ENCODE measurements around the gene PLS1.

Gene PLS1

DNA sequence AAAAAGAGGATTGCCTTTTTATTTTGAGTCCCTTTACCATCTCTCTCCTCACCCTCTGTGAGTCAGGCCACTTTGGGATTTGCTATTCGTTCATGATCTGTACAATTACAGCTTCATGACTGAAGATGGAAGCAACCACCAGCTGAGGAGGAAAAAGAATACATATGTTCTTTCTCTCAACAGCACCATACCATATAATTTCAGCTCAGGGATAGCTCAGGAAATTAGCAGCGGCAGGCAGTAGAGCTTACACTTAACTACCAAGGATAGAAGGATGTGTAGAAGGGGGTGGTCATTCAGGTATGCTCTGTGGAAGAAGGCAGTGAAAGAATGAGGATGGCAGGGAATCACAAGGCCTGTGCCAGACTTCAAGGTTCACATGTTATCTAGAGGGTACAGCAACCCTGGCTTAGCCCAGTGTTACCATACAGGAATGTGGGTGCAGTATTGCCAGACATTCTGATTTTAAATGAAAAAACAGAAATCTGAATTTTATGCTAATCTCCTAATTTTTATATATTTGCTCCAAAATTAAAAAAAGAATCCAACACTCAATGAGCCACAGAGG lies 17.9 kb downstream of the PLS1 start:
- no peak for DNase-seq (ENCODE audit: low read depth)
- no peak for TF ChIP-seq CTCF (conservative IDR thresholded peaks at IDR 0.05; ENCODE audit: low read length)
- no peak overlapping the region for H3K4me3 ChIP-seq (ENCODE audit: low read length)

GRCh38 chr3:142615171-142615570 lies 19.0 kb downstream of the PLS1 start:
- no peak for TF ChIP-seq CTCF (conservative IDR thresholded peaks at IDR 0.05; ENCODE audit: low read length)
- no peak for DNase-seq (ENCODE audit: low read depth)
- no peak overlapping the region for H3K4me3 ChIP-seq (ENCODE audit: low read length)

GRCh38 chr3:142618917-142619461 lies 22.8 kb downstream of the PLS1 start:
- TF ChIP-seq CTCF (conservative IDR thresholded peaks at IDR 0.05; ENCODE audit: low read length): no peak
- no peak for DNase-seq (ENCODE audit: low read depth)
- H3K4me3 ChIP-seq (ENCODE audit: low read length): no peak overlapping the region

DNA sequence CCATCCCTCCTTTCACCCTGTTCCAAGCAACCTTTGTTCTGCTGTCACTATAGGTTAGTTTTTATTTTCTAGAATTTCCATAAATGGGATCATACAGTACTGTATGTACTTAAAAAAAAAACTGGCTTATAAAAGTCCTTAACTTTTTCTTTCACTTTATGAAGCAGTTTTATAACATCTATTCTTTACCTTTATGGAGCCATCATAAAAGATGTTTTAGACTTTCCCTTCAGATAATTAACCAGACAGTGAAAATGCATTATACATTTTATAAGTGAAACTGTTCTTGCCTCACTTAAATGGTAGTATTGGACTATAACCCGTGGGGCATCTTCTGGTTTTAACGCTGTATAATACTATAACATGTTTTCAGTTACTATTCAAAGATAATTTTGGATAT lies 26.2 kb downstream of the PLS1 start:
- no peak overlapping the region for H3K4me3 ChIP-seq (ENCODE audit: low read length)
- TF ChIP-seq CTCF (conservative IDR thresholded peaks at IDR 0.05; ENCODE audit: low read length): no peak
- no peak for DNase-seq (ENCODE audit: low read depth)

GRCh38 chr3:142623194-142623593 lies 27.0 kb downstream of the PLS1 start:
- no peak for DNase-seq (ENCODE audit: low read depth)
- TF ChIP-seq CTCF (conservative IDR thresholded peaks at IDR 0.05; ENCODE audit: low read length): no peak

DNA sequence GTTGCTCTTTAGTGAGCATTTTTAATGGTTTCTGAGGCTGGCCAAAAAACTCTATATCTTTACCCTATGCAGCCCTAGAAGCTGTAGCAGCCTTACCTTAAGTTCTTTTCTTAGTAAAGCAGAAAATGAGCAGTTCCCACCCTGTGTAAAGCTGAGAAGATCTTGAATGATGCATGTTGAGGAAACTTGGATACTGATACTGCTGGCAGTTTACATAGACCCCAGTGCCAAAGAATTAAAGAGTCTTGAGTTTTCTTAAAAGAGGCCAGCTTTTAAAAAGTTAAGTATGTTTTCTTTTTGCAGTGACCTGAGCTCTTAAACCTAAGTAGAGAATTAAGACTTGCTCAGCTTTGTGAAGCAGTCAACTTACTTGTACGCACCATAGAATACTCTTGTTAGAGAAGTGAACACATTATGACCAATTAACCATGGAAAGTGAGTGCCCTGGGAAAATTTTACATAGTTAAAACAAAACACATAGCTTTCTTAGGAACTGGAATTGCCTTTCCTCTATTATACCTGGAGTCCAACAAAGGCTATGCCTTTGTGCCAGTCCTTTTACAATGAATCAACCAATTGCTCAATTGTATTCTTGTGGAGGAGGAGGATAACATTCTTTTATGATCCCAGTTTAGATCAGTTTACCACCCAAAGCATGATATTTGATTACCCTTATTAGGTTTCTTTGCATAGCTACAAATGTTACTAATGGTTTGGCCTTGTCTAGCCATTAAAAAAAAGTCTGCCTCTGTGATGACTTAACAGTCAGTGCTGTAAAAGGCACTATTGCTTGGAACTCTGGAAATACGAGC lies 28.4 kb downstream of the PLS1 start:
- no peak overlapping the region for H3K4me3 ChIP-seq (ENCODE audit: low read length)
- no peak for DNase-seq (ENCODE audit: low read depth)
- TF ChIP-seq CTCF (conservative IDR thresholded peaks at IDR 0.05; ENCODE audit: low read length): no peak

More at GRCh38 chr3:142623194-142623593, 27.0 kb downstream of the PLS1 start:
- H3K4me3 ChIP-seq (ENCODE audit: low read length): no peak overlapping the region

DNA sequence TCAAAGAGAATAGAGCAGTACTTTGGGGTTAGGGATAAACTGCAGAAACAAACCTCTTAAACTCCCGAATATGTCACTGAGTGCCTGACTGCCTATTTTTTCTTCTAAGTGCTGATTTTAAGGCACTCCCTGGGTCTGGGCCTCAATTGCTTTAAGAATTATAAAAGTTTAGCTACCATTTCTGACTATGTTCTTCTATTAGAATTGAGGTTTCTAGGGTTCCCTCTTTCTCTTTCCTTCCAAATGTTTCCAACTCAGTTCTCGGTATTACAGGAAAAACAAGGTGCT lies 28.9 kb downstream of the PLS1 start:
- no peak for TF ChIP-seq CTCF (conservative IDR thresholded peaks at IDR 0.05; ENCODE audit: low read length)
- H3K4me3 ChIP-seq (ENCODE audit: low read length): no peak overlapping the region
- DNase-seq (ENCODE audit: low read depth): no peak
